Measurements from ENCODE around the gene CHD2. TPM values are rescaled to one million over a fixed set of nuclear protein-coding genes. Genes with fewer than 3 reads are reported as not detected.

The CHD2 gene
- polyA plus RNA-seq, 3 donors from 2014 or later, result 24.7 to 77.7 (median 36.9) TPM

GRCh38 chr15:92881211-92881754, 18.8 kb upstream of the CHD2 start:
- DNase-seq, result no peak
- peaks cover 3 to 16% (median 13%) of the 10 kb centered on the region in 3 donors for H3K36me3 Mint-ChIP-seq
- peak overlapping the region; percentile 85 to 95 (median 88) for H3K4me3 Mint-ChIP-seq
- H3K9me3 Mint-ChIP-seq, result no peaks in the 10 kb centered on the region
- peaks cover 44 to 53% of the 10 kb centered on the region in 2 donors for H3K4me1 Mint-ChIP-seq
- peaks cover 15 to 23% (median 20%) of the 10 kb centered on the region in 3 donors for H3K27me3 Mint-ChIP-seq (ENCODE audit: low read depth in 3 of 3)
- peak overlapping the region; percentile 97 to 99 (median 98) for H3K27ac Mint-ChIP-seq

GRCh38 chr15:92881802-92882696, 18.1 kb upstream of the CHD2 start:
- Mint-ChIP-seq H3K9me3 (no peaks in the 10 kb centered on the region), H3K4me3 (peak overlapping the region; percentile 85 to 95 (median 88)), H3K4me1 (peaks cover 52 to 60% of the 10 kb centered on the region in 2 donors), H3K27me3 (ENCODE audit: low read depth in 3 of 3) (peaks cover 15 to 23% (median 20%) of the 10 kb centered on the region in 3 donors), H3K27ac (peak overlapping the region; percentile 97 to 99 (median 98)), H3K36me3 (peaks cover 8 to 22% (median 21%) of the 10 kb centered on the region in 3 donors)
- peak; percentile 98 to 99 (median 99) for DNase-seq

- H3K9me3 Mint-ChIP-seq, result no peaks in the 10 kb centered on the region
- H3K27me3 Mint-ChIP-seq (ENCODE audit: low read depth in 3 of 3), result peaks cover 15 to 20% (median 18%) of the 10 kb centered on the region in 3 donors
- peak overlapping the region; percentile 88 to 98 (median 95) for H3K4me3 Mint-ChIP-seq
Observed at GRCh38 chr15:92882697-92883162, 17.4 kb upstream of the CHD2 start.

GRCh38 chr15:92883163-92883875, 16.8 kb upstream of the CHD2 start:
- Mint-ChIP-seq H3K36me3 (peaks cover 13 to 26% (median 26%) of the 10 kb centered on the region in 3 donors), H3K4me1 (peaks cover 61 to 73% of the 10 kb centered on the region in 2 donors), H3K4me3 (peak overlapping the region; percentile 93 to 98 (median 96)), H3K9me3 (no peaks in the 10 kb centered on the region), H3K27ac (peak overlapping the region; percentile 93 to 96 (median 95)), H3K27me3 (ENCODE audit: low read depth in 3 of 3) (peaks cover 15 to 20% (median 18%) of the 10 kb centered on the region in 3 donors)
- DNase-seq, result peak; percentile 38 to 61 (median 45)

More at GRCh38 chr15:92882697-92883162, 17.4 kb upstream of the CHD2 start:
- DNase-seq, result no peak
- Mint-ChIP-seq H3K36me3 (peaks cover 13 to 26% (median 26%) of the 10 kb centered on the region in 3 donors), H3K27ac (peak overlapping the region; percentile 77 to 99 (median 98)), H3K4me1 (peaks cover 56 to 67% of the 10 kb centered on the region in 2 donors)

GRCh38 chr15:92883876-92884435, 16.2 kb upstream of the CHD2 start:
- H3K36me3 Mint-ChIP-seq, result peaks cover 13 to 26% (median 26%) of the 10 kb centered on the region in 3 donors
- peaks cover 15 to 20% (median 16%) of the 10 kb centered on the region in 3 donors for H3K27me3 Mint-ChIP-seq (ENCODE audit: low read depth in 3 of 3)
- peak overlapping the region; percentile 93 to 98 (median 96) for H3K4me3 Mint-ChIP-seq
- peak overlapping the region; percentile 93 to 96 (median 95) for H3K27ac Mint-ChIP-seq
- no peaks in the 10 kb centered on the region for H3K9me3 Mint-ChIP-seq
- peaks cover 61 to 80% of the 10 kb centered on the region in 2 donors for H3K4me1 Mint-ChIP-seq
- no peak for DNase-seq

- peaks cover 64 to 84% of the 10 kb centered on the region in 2 donors for H3K4me1 Mint-ChIP-seq
- no peaks in the 10 kb centered on the region for H3K9me3 Mint-ChIP-seq
- H3K4me3 Mint-ChIP-seq, result peak overlapping the region; percentile 93 to 98 (median 96)
- peaks cover 13 to 28% (median 28%) of the 10 kb centered on the region in 3 donors for H3K36me3 Mint-ChIP-seq
- DNase-seq, result no peak
- peak overlapping the region; percentile 93 to 96 (median 95) for H3K27ac Mint-ChIP-seq
- peaks cover 15 to 20% (median 16%) of the 10 kb centered on the region in 3 donors for H3K27me3 Mint-ChIP-seq (ENCODE audit: low read depth in 3 of 3)
Observed at GRCh38 chr15:92884436-92885223, 15.5 kb upstream of the CHD2 start.

GRCh38 chr15:92885224-92886041, 14.7 kb upstream of the CHD2 start:
- no peak for DNase-seq
- peak overlapping the region; percentile 93 to 98 (median 96) for H3K4me3 Mint-ChIP-seq
- peaks cover 15 to 20% (median 16%) of the 10 kb centered on the region in 3 donors for H3K27me3 Mint-ChIP-seq (ENCODE audit: low read depth in 3 of 3)
- peaks cover 17 to 32% (median 32%) of the 10 kb centered on the region in 3 donors for H3K36me3 Mint-ChIP-seq
- peaks cover 61 to 84% of the 10 kb centered on the region in 2 donors for H3K4me1 Mint-ChIP-seq
- H3K27ac Mint-ChIP-seq, result peak overlapping the region; percentile 93 to 96 (median 95)
- H3K9me3 Mint-ChIP-seq, result no peaks in the 10 kb centered on the region

GRCh38 chr15:92886042-92886537, 14.0 kb upstream of the CHD2 start:
- H3K27me3 Mint-ChIP-seq (ENCODE audit: low read depth in 3 of 3), result peaks cover 13 to 20% (median 16%) of the 10 kb centered on the region in 3 donors
- peaks cover 61 to 84% of the 10 kb centered on the region in 2 donors for H3K4me1 Mint-ChIP-seq
- peaks cover 17 to 36% (median 35%) of the 10 kb centered on the region in 3 donors for H3K36me3 Mint-ChIP-seq
- DNase-seq, result no peak
- peak overlapping the region; percentile 61 to 95 (median 80) for H3K27ac Mint-ChIP-seq
- no peaks in the 10 kb centered on the region for H3K9me3 Mint-ChIP-seq
- H3K4me3 Mint-ChIP-seq, result peak overlapping the region; percentile 22 to 96 (median 69)

GRCh38 chr15:92886815-92887214, 13.3 kb upstream of the CHD2 start:
- H3K27ac Mint-ChIP-seq, result peak overlapping the region; percentile 61 to 95 (median 80)
- no peak for DNase-seq
- H3K9me3 Mint-ChIP-seq, result no peaks in the 10 kb centered on the region
- H3K4me3 Mint-ChIP-seq, result peak overlapping the region; percentile 22 to 93 (median 60)
- H3K4me1 Mint-ChIP-seq, result peaks cover 59 to 84% of the 10 kb centered on the region in 2 donors
- peaks cover 13 to 20% (median 17%) of the 10 kb centered on the region in 3 donors for H3K27me3 Mint-ChIP-seq (ENCODE audit: low read depth in 3 of 3)
- H3K36me3 Mint-ChIP-seq, result peaks cover 22 to 38% (median 35%) of the 10 kb centered on the region in 3 donors

GRCh38 chr15:92887869-92888268, 12.3 kb upstream of the CHD2 start:
- Mint-ChIP-seq H3K36me3 (peaks cover 25 to 46% (median 35%) of the 10 kb centered on the region in 3 donors), H3K4me3 (peak overlapping the region in 2 of 5 donors; percentile 15 to 43), H3K27ac (peak overlapping the region in 3 of 6 donors; percentile 44 to 73 (median 64)), H3K27me3 (ENCODE audit: low read depth in 3 of 3) (peaks cover 7 to 12% (median 9%) of the 10 kb centered on the region in 3 donors), H3K4me1 (peaks cover 55 to 88% of the 10 kb centered on the region in 2 donors), H3K9me3 (no peaks in the 10 kb centered on the region)
- DNase-seq, result no peak

- DNase-seq, result no peak
- Mint-ChIP-seq H3K4me1 (peaks cover 59 to 95% of the 10 kb centered on the region in 2 donors), H3K36me3 (peaks cover 25 to 54% (median 32%) of the 10 kb centered on the region in 3 donors)
Observed at GRCh38 chr15:92889390-92890107, 10.6 kb upstream of the CHD2 start.

More at GRCh38 chr15:92889390-92890107, 10.6 kb upstream of the CHD2 start:
- H3K4me3 Mint-ChIP-seq, result peak overlapping the region in 2 of 5 donors; percentile 22 to 51
- H3K27ac Mint-ChIP-seq, result peak overlapping the region; percentile 35 to 85 (median 78)
- peaks cover 0 to 4% (median 2%) of the 10 kb centered on the region in 3 donors for H3K27me3 Mint-ChIP-seq (ENCODE audit: low read depth in 3 of 3)
- no peaks in the 10 kb centered on the region for H3K9me3 Mint-ChIP-seq
